Neural progenitor cell (in vitro differentiated cells): ENCODE data around the gene PTGDR. TPM values are rescaled to one million over a fixed set of nuclear protein-coding genes. Genes with fewer than 3 reads are reported as not detected.

Experiments used
- DNase-seq: peaks from one replicate; pipeline ENCODE4 v3.0.0-alpha.2; 2016; ENCODE audit warnings: low spot score
- H2AFZ ChIP-seq: fragments of 200-600 bp; sonication (generic); replicated peaks from 2 replicates; pipeline ENCODE4 v1.6.1; 2016; ENCODE audit warnings: antibody characterized with exemption
- H3F3A ChIP-seq: fragments of 200-600 bp; sonication (generic); 2 replicates; pipeline ENCODE4 v1.6.1; 2016; ENCODE audit warnings: antibody characterized with exemption, low read depth
- H3K27ac ChIP-seq: fragments of 200-600 bp; sonication (generic); 2 replicates; pipeline ENCODE4 v1.5.1; 2016; ENCODE audit warnings: mild to moderate bottlenecking
- H3K27me3 ChIP-seq: fragments of 200-600 bp; sonication (generic); 2 replicates; pipeline ENCODE4 v1.6.1; 2016; ENCODE audit warnings: mild to moderate bottlenecking, moderate library complexity
- H3K36me3 ChIP-seq: fragments of 200-600 bp; sonication (generic); 2 replicates; pipeline ENCODE4 v1.5.1; 2016
- H3K4me1 ChIP-seq: fragments of 200-600 bp; sonication (generic); 2 replicates; pipeline ENCODE4 v1.6.1; 2016; ENCODE audit warnings: mixed run types
- H3K4me2 ChIP-seq: fragments of 200-600 bp; sonication (generic); 2 replicates; pipeline ENCODE4 v1.6.1; 2016
- H3K4me3 ChIP-seq: fragments of 200-600 bp; sonication (generic); 2 replicates; pipeline ENCODE4 v1.5.1; 2016
- H3K79me2 ChIP-seq: fragments of 200-600 bp; sonication (generic); 2 replicates; pipeline ENCODE4 v1.6.1; 2016; ENCODE audit warnings: low read depth
- H3K9ac ChIP-seq: fragments of 200-600 bp; sonication (generic); 2 replicates; pipeline ENCODE4 v1.6.1; 2016
- H3K9me3 ChIP-seq: fragments of 200-600 bp; sonication (generic); 2 replicates; pipeline ENCODE4 v1.5.1; 2016; ENCODE audit warnings: low read depth
- H4K20me1 ChIP-seq: fragments of 200-600 bp; sonication (generic); 2 replicates; pipeline ENCODE4 v1.6.1; 2016; ENCODE audit warnings: low read depth
- H3K27ac Mint-ChIP-seq: 3 replicates; pipeline ENCODE4 v1.8.0; 2021; ENCODE audit warnings: mixed read lengths
- H3K27me3 Mint-ChIP-seq: 2 replicates; pipeline ENCODE4 v1.8.0; 2022; ENCODE audit warnings: low read depth, mild to moderate bottlenecking, inconsistent platforms, moderate library complexity, mixed read lengths; ENCODE audit not compliant: insufficient read depth
- H3K36me3 Mint-ChIP-seq: 3 replicates; pipeline ENCODE4 v1.8.0; 2021; ENCODE audit warnings: mixed read lengths
- H3K4me1 Mint-ChIP-seq: 3 replicates; pipeline ENCODE4 v1.8.0; 2021; ENCODE audit warnings: mixed read lengths
- H3K4me3 Mint-ChIP-seq: 3 replicates; pipeline ENCODE4 v1.8.0; 2021; ENCODE audit warnings: mild to moderate bottlenecking, moderate library complexity, mixed read lengths
- H3K9me3 Mint-ChIP-seq: 3 replicates; pipeline ENCODE4 v1.8.0; 2020; ENCODE audit warnings: mixed read lengths
- EZH2 ChIP-seq: fragments of 200-600 bp; sonication (generic); IDR thresholded peaks from 2 replicates; pipeline ENCODE4 v1.6.1; 2017; ENCODE audit warnings: antibody characterized with exemption, mild to moderate bottlenecking, moderate library complexity
- EZH2phosphoT487 ChIP-seq: fragments of 200-600 bp; sonication (generic); IDR thresholded peaks from 2 replicates; pipeline ENCODE4 v1.6.1; 2017; ENCODE audit warnings: antibody characterized with exemption
- total RNA-seq: library from RNA; depleted of rRNA; stranded (reverse); fragments of >200 nt; gene quantifications from 2 replicates; pipeline ENCODE4 v1.2.3, GENCODE V29; 2015; ENCODE audit warnings: low replicate concordance
- TF ChIP-seq, protein P1 (sequence below): fragments of 200-600 bp; sonication (generic); IDR thresholded peaks from 2 replicates; pipeline ENCODE4 v1.5.1; 2017; ENCODE audit warnings: antibody characterized with exemption, mild to moderate bottlenecking

Gene PTGDR
- total RNA-seq, 1 donor from 2014 or later: 0.58 TPM

DNA sequence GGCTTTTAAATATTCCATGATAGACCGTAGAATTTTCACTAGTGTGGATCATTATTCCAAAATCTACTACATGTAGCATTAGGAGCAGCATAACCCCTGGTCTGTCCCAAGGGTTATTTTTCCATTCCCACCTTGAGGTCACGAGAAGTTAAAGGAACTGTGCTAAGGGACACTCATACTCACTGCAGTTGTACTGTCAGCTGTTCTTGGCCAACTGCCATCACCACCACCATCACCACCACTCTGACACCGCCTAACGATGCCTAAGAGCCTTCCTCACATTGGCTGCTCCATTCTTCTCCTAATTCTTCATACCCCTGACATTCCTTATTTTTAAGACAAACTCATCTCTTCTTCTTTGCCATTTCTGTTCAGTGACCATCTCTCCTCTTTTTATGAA lies 13.4 kb upstream of the PTGDR start:
- no peak overlapping the region for H3K4me3 ChIP-seq
- DNase-seq: no peak
- H3K27me3 ChIP-seq: no peaks in the 10 kb centered on the region
- no peak overlapping the region for H3K9ac ChIP-seq
- H3F3A ChIP-seq: peaks cover 27% of the 10 kb centered on the region
- peak overlapping the region; percentile 87 for H3K27ac ChIP-seq
- H3K4me2 ChIP-seq: peak overlapping the region; percentile 49
- Mint-ChIP-seq H3K36me3 (no peaks in the 10 kb centered on the region), H3K9me3 (no peaks in the 10 kb centered on the region), H3K4me3 (no peak overlapping the region), H3K27ac (no peak overlapping the region), H3K27me3 (no peaks in the 10 kb centered on the region), H3K4me1 (peaks cover 12% of the 10 kb centered on the region)
- TF ChIP-seq EZH2phosphoT487 (no peak), EZH2 (no peak)
- TF ChIP-seq, protein P1, sequence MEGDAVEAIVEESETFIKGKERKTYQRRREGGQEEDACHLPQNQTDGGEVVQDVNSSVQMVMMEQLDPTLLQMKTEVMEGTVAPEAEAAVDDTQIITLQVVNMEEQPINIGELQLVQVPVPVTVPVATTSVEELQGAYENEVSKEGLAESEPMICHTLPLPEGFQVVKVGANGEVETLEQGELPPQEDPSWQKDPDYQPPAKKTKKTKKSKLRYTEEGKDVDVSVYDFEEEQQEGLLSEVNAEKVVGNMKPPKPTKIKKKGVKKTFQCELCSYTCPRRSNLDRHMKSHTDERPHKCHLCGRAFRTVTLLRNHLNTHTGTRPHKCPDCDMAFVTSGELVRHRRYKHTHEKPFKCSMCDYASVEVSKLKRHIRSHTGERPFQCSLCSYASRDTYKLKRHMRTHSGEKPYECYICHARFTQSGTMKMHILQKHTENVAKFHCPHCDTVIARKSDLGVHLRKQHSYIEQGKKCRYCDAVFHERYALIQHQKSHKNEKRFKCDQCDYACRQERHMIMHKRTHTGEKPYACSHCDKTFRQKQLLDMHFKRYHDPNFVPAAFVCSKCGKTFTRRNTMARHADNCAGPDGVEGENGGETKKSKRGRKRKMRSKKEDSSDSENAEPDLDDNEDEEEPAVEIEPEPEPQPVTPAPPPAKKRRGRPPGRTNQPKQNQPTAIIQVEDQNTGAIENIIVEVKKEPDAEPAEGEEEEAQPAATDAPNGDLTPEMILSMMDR: no peak
- peaks cover 42% of the 10 kb centered on the region for H3K4me1 ChIP-seq
- no peaks in the 10 kb centered on the region for H3K79me2 ChIP-seq
- H2AFZ ChIP-seq: no peak overlapping the region
- H3K36me3 ChIP-seq: no peaks in the 10 kb centered on the region
- no peaks in the 10 kb centered on the region for H3K9me3 ChIP-seq
- no peaks in the 10 kb centered on the region for H4K20me1 ChIP-seq

DNA sequence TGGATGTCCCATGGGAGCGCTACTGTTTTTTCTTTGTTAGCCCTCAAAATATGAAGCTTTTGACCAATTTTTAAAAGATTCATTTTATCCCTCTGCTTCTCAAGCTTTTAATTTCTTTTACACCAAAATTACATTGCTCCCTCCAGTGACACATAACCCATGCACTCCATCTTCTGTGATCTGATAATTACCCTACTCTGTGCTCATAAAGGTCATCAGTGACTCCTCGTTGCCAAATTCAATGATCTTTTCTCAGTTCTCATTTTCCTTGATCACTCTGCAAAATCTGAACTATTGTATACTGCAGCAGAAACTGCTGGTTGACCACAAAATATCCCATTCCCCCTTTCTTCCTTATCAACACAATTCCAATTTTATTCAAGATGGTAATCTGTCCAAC lies 8.7 kb upstream of the PTGDR start:
- H3K27me3 Mint-ChIP-seq: no peaks in the 10 kb centered on the region
- no peak overlapping the region for H2AFZ ChIP-seq
- no peaks in the 10 kb centered on the region for H3K36me3 Mint-ChIP-seq
- H3K4me3 Mint-ChIP-seq: no peak overlapping the region
- H3K4me2 ChIP-seq: no peak overlapping the region
- H4K20me1 ChIP-seq: no peaks in the 10 kb centered on the region
- H3K27me3 ChIP-seq: no peaks in the 10 kb centered on the region
- H3F3A ChIP-seq: peaks cover 5% of the 10 kb centered on the region
- no peaks in the 10 kb centered on the region for H3K79me2 ChIP-seq
- H3K9me3 ChIP-seq: no peaks in the 10 kb centered on the region
- H3K4me1 ChIP-seq: peaks cover 6% of the 10 kb centered on the region
- no peak overlapping the region for H3K27ac ChIP-seq
- H3K9me3 Mint-ChIP-seq: no peaks in the 10 kb centered on the region
- H3K27ac Mint-ChIP-seq: no peak overlapping the region
- H3K36me3 ChIP-seq: no peaks in the 10 kb centered on the region
- H3K4me1 Mint-ChIP-seq: peaks cover 4% of the 10 kb centered on the region
- no peak overlapping the region for H3K4me3 ChIP-seq
- no peak for DNase-seq
- TF ChIP-seq, protein P1: no peak
- TF ChIP-seq EZH2phosphoT487: no peak
- TF ChIP-seq EZH2: no peak
- no peak overlapping the region for H3K9ac ChIP-seq

DNA sequence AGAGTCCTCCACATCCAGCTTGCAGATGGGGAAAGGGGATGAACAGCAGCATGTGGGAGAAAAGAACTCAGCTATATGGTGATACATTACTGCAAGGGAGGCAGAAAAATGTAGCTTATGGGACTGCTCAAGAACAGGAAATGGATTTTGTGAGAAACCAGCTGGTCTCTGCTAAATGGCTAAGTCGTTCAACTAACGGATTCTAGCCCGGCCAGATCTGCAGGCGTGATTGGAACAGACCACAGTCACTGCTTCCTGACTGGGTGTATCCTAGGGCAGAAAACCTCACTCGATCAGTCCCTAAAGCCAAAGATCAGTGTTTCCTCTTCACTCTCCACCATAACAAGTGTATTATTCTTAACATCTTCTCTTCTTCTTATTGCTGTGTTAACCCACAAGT lies 8.1 kb upstream of the PTGDR start:
- H3K27me3 Mint-ChIP-seq: peaks cover 3% of the 10 kb centered on the region
- Histone ChIP-seq H3K4me2 (no peak overlapping the region), H3K4me3 (no peak overlapping the region), H3K4me1 (no peaks in the 10 kb centered on the region), H4K20me1 (no peaks in the 10 kb centered on the region), H3F3A (no peaks in the 10 kb centered on the region), H3K9ac (no peak overlapping the region), H3K36me3 (no peaks in the 10 kb centered on the region), H3K79me2 (no peaks in the 10 kb centered on the region), H3K9me3 (no peaks in the 10 kb centered on the region), H3K27ac (no peak overlapping the region), H2AFZ (no peak overlapping the region), H3K27me3 (peaks cover 4% of the 10 kb centered on the region)
- H3K27ac Mint-ChIP-seq: no peak overlapping the region
- no peak overlapping the region for H3K4me3 Mint-ChIP-seq
- no peak for DNase-seq
- H3K4me1 Mint-ChIP-seq: no peaks in the 10 kb centered on the region
- H3K9me3 Mint-ChIP-seq: no peaks in the 10 kb centered on the region
- H3K36me3 Mint-ChIP-seq: no peaks in the 10 kb centered on the region
- TF ChIP-seq EZH2: no peak
- no peak for TF ChIP-seq EZH2phosphoT487
- TF ChIP-seq, protein P1: no peak
